Ovary (tissue), 9 donors: Measurements from ENCODE around the gene ITGA6. TPM values are rescaled to one million over a fixed set of nuclear protein-coding genes. Genes with fewer than 3 reads are reported as not detected.

Source experiments
- DNase-seq, 5 donors: peaks; one replicate each; pipeline ENCODE4 v3.0.0-alpha.2; 2019 to 2020
- H3K27ac ChIP-seq, 2 donors: fragments of 200-600 bp; one replicate each; pipeline versions ENCODE4 v1.5.1 to v1.8.0; 2019 to 2022
- H3K27me3 ChIP-seq: fragments of 200-600 bp; one replicate; pipeline ENCODE4 v1.8.0; 2022
- H3K36me3 ChIP-seq: fragments of 200-600 bp; sonication (generic); one replicate; pipeline ENCODE4 v1.5.1; 2019
- H3K4me1 ChIP-seq: one replicate; pipeline ENCODE4 v1.8.1; 2013; ENCODE audit warnings: mild to moderate bottlenecking, moderate library complexity; ENCODE audit not compliant: insufficient read depth
- H3K4me3 ChIP-seq: fragments of 200-600 bp; sonication (generic); one replicate; pipeline ENCODE4 v1.5.1; 2017
- H3K9me3 ChIP-seq, 2 donors: fragments of 200-600 bp in 1 of 2; sonication (generic) in 1 of 2; one replicate each; pipeline versions ENCODE4 v1.5.1 to v1.8.1; 2013 to 2019; ENCODE audit warnings: mild to moderate bottlenecking in 1 of 2, moderate library complexity in 1 of 2
- EP300 ChIP-seq: sonication (generic); formaldehyde crosslinking; IDR thresholded peaks from one replicate; pipeline ENCODE4 v1.6.1; 2017; ENCODE audit warnings: antibody characterized with exemption
- POLR2A ChIP-seq: fragments of 450-650 bp; IDR thresholded peaks from one replicate; pipeline ENCODE4 v1.6.1; 2017; ENCODE audit warnings: antibody characterized with exemption, mild to moderate bottlenecking, moderate library complexity
- WGBS, 3 donors: extraction: QIAGEN DNeasy Blood & Tissue Kit in 1 of 3; methylation state at CpG; one replicate each; pipeline versions ENCODE4 v1.1.5 to v1.1.7; 2013 to 2017; 5-methylcytosine and 5-hydroxymethylcytosine counted together
- intact Hi-C, 4 donors: fragments of 100-400 bp; cut with DNase I; formaldehyde crosslinking; loops; one replicate each; pipeline versions ENCODE4 v1.11.0 to v1.15.1; 2022 to 2023
- polyA plus RNA-seq, 2 donors: library from polyadenylated mRNA; stranded (reverse); fragments of 200-250 nt in 1 of 2; fragments of 350-450 nt in 1 of 2; fragmentation: Illumina TruSeq in 1 of 2; extraction: RNeasy Lipid Tissue Mini Kit (QIAGEN cat#74804) in 1 of 2; gene quantifications; one replicate each; pipeline ENCODE4 v1.2.3, GENCODE V29; 2013 to 2014
- total RNA-seq, 7 donors: library from RNA; depleted of rRNA in 2 of 7; stranded (reverse); fragments of >200 nt in 2 of 7; fragmentation: NEBNext Ultra II Directional in 3 of 7; extraction: Animal tissue kit (Norgen Biotek cat#: 25700) in 3 of 7; gene quantifications; one replicate each; pipeline versions ENCODE4 v1.1.0 to v1.2.4, GENCODE V29; 2016 to 2023
- TF ChIP-seq, protein P1 (sequence below), 3 donors: fragments of 450-650 bp in 2 of 3; fragments of 200-600 bp in 1 of 3; IDR thresholded peaks; one replicate each; pipeline versions ENCODE4 v1.5.1 to v1.8.0; 2016 to 2022; ENCODE audit warnings: antibody characterized with exemption in 3 of 3, mild to moderate bottlenecking in 1 of 3
- donor health status: DM: no; HTN: no; CAD: no; lungs with moderate emphysema.
- donor health status: DM: no; HTN: no; CAD: no.
- donor health status: Bipolar disorder and iron deficiency.
- donor health status: DM: yes; HTN: yes; CAD: no.
- donor health status: DM: no; HTN: no; CAD: no.
- donor health status: DM: yes; HTN: yes; CAD: no.

ITGA6 gene
- total and polyA plus RNA-seq, 9 donors = 8.4 to 51.6 (median 19.0) TPM

DNA sequence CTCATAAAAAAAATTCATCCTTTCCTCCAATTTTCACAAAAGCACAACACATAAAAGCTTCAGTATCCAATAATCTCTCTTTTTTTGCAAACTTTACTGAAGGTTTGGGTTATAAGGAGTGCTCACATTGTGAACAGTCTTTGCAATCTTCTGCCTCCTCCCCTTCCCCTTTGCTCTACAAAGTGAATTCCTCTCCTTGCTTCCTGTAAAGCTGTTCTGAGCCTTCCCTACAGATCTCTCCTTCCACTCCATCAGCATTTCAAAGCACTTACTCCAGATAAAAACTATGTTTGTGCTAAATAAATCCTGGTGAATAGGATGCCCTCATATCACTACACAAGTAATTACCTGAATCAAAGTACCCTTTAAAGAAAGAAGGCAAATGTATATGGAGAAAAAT lies 123.9 kb downstream of the ITGA6 start:
- TF ChIP-seq POLR2A = no peak
- TF ChIP-seq, protein P1, sequence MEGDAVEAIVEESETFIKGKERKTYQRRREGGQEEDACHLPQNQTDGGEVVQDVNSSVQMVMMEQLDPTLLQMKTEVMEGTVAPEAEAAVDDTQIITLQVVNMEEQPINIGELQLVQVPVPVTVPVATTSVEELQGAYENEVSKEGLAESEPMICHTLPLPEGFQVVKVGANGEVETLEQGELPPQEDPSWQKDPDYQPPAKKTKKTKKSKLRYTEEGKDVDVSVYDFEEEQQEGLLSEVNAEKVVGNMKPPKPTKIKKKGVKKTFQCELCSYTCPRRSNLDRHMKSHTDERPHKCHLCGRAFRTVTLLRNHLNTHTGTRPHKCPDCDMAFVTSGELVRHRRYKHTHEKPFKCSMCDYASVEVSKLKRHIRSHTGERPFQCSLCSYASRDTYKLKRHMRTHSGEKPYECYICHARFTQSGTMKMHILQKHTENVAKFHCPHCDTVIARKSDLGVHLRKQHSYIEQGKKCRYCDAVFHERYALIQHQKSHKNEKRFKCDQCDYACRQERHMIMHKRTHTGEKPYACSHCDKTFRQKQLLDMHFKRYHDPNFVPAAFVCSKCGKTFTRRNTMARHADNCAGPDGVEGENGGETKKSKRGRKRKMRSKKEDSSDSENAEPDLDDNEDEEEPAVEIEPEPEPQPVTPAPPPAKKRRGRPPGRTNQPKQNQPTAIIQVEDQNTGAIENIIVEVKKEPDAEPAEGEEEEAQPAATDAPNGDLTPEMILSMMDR (IDR thresholded peaks at IDR 0.05) = no peak
- no peak for TF ChIP-seq EP300
- H3K4me3 ChIP-seq = no peak overlapping the region
- peaks cover 5% of the 10 kb centered on the region for H3K4me1 ChIP-seq
- H3K27ac ChIP-seq = no peak overlapping the region
- H3K36me3 ChIP-seq = no peaks in the 10 kb centered on the region
- intact Hi-C loops = no loop called here
- H3K27me3 ChIP-seq = no peaks in the 10 kb centered on the region
- peaks cover 0 to 4% of the 10 kb centered on the region in 2 donors for H3K9me3 ChIP-seq
- DNase-seq = no peak

- DNase-seq = no peak
- peaks cover 5% of the 10 kb centered on the region for H3K4me1 ChIP-seq
- H3K27me3 ChIP-seq = no peaks in the 10 kb centered on the region
- 76 to 80% (median 78%) methylated on average over 4 of the region's 4 CpGs for WGBS, 3 donors
- no peak overlapping the region for H3K4me3 ChIP-seq
- H3K36me3 ChIP-seq = no peaks in the 10 kb centered on the region
- TF ChIP-seq, protein P1 (IDR thresholded peaks at IDR 0.05) = no peak
- TF ChIP-seq POLR2A (no peak), EP300 (no peak)
- peaks cover 0 to 3% of the 10 kb centered on the region in 2 donors for H3K9me3 ChIP-seq
- intact Hi-C loops = no loop called here
- H3K27ac ChIP-seq = no peak overlapping the region
Measured at GRCh38 chr2:172552547-172553291, 125.3 kb downstream of the ITGA6 start.

DNA sequence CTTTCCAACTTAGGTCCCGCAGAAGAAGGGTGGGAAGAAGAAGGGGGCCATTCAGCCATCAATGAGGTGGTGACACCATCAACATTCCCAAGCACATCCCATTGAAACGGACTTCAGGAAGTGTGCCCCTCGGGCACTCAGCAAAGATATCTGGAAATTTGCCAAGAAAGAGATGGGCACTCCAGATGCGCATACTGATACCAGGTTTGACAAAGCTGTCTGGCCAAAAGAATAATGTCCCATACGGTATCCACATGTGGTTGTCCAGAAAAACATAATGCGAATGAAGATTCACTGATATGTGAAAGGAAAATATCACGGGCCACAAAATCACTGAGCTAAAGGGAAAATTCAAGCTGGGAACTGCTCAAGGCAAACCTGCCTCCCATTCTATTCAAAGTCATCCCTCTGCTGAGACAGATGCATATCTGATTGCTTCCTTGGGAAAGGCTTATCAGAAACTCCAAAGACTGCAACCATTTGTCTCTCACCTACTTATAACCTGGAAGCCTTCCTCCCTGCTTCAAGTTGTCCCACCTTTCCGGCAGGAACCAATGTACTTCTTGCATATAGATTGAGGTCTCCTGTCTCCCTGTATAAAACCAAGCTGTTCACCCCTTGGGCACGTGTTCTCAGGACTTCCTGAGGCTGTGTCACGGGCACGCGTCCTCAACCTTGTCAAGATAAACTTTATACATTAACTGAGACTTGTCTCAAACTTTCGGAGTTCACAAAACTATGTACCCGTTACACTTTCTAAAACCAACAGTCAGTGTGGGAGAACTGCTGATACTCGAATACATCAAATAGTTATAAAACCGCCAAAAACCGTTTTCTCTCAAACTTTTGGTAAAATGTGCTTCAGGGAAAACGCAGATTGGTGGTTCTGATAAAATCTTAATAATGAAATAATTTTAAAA lies 127.2 kb downstream of the ITGA6 start:
- Histone ChIP-seq H3K27ac (peak overlapping the region in 1 of 2 donors; percentile 94), H3K27me3 (no peaks in the 10 kb centered on the region), H3K36me3 (no peaks in the 10 kb centered on the region), H3K9me3 (no peaks in the 10 kb centered on the region), H3K4me1 (peaks cover 5% of the 10 kb centered on the region), H3K4me3 (peak overlapping the region; percentile 86)
- no peak for DNase-seq
- WGBS, 3 donors = 48 to 57% (median 51%) methylated on average over 18 of the region's 18 CpGs
- intact Hi-C loops = no loop called here
- TF ChIP-seq, protein P1 (IDR thresholded peaks at IDR 0.05) = no peak
- TF ChIP-seq POLR2A (no peak), EP300 (no peak)

- intact Hi-C loops = no loop called here
- Histone ChIP-seq H3K9me3 (no peaks in the 10 kb centered on the region), H3K27ac (peak overlapping the region; percentile 74 to 94), H3K4me1 (peaks cover 5% of the 10 kb centered on the region), H3K27me3 (no peaks in the 10 kb centered on the region), H3K36me3 (no peaks in the 10 kb centered on the region), H3K4me3 (peak overlapping the region; percentile 86)
- no peak for DNase-seq
- WGBS, 3 donors = 3 to 6% (median 5%) methylated on average over 8 of the region's 8 CpGs
- no peak for TF ChIP-seq POLR2A
- TF ChIP-seq, protein P1 (IDR thresholded peaks at IDR 0.05) = no peak
- no peak for TF ChIP-seq EP300
Measured at GRCh38 chr2:172555272-172555521, 127.8 kb downstream of the ITGA6 start.

Other genes starting within 250 kb of the ITGA6 start
- gene PDK1, start 128.5 kb downstream of the ITGA6 start, total RNA-seq = 10 to 100 TPM; 20.0 to 53.0 (median 31.0) TPM
- 10 to 100 TPM in 1 of 2 donors, 1 to 10 TPM in 1; 5.1 to 11.2 TPM for gene PDK1, start 128.5 kb downstream of the ITGA6 start, polyA plus RNA-seq